ENCODE data around the gene PPP1R7. TPM values are rescaled to one million over a fixed set of nuclear protein-coding genes. Genes with fewer than 3 reads are reported as not detected.

PPP1R7 gene
- polyA plus RNA-seq, 3 donors, result 54.9 to 102 (median 84.4) TPM

DNA sequence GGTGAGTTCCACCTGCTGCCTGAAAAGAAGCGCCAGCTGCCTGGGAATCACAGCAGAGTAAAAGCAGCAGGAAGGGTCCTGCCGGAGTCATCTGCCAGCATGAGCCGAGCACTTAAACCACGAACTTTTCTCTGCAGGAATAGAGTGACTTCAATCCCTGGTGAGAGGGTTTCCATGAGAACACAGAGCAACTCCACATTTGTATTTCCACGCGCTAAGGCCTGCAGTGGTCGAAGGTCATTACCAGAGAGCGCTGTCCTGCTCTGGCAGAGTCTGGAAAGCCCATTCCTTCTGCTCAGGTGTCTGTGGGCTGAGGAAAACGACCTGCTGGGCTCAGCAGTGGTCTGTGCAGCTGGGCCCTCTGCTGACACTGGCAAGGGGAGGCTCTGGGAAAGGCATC, 7.7 kb upstream of the PPP1R7 start:
- Mint-ChIP-seq H3K4me1 (no peaks in the 10 kb centered on the region), H3K27me3 (ENCODE audit: low read depth in 3 of 3) (peaks cover 0 to 2% (median 1%) of the 10 kb centered on the region in 3 donors), H3K36me3 (peaks cover 18 to 26% of the 10 kb centered on the region in 2 donors), H3K9me3 (no peaks in the 10 kb centered on the region), H3K27ac (no peak overlapping the region), H3K4me3 (no peak overlapping the region)
- 87% methylated on average over 9 of the region's 9 CpGs for WGBS (ENCODE audit: insufficient coverage)
- Histone ChIP-seq H3K4me3 (replicated peaks in 1 of 3; ENCODE audit: low read depth in 2 of 3, low read length in 3 of 3) (no peak overlapping the region), H3K4me2 (replicated peaks; ENCODE audit: extremely low read depth, low read length, poor library complexity, severe bottlenecking) (no peak overlapping the region), H3K27me3 (ENCODE audit: control insufficient read depth in 2 of 2, insufficient read depth in 2 of 2, low read length in 2 of 2) (no peaks in the 10 kb centered on the region), H3K79me2 (ENCODE audit: insufficient read depth, low read length) (no peaks in the 10 kb centered on the region), H2AFZ (ENCODE audit: insufficient read depth, low read depth, low read length, poor library complexity, severe bottlenecking) (no peak overlapping the region), H3K36me3 (replicated peaks in 1 of 2; ENCODE audit: control insufficient read depth in 1 of 2, insufficient read depth in 2 of 2, low read length in 2 of 2) (peaks cover 5 to 34% of the 10 kb centered on the region in 2 donors), H3K9me3 (replicated peaks in 1 of 2; ENCODE audit: control insufficient read depth in 1 of 2, insufficient read depth in 1 of 2, low read length in 2 of 2) (no peaks in the 10 kb centered on the region), H3K9ac (ENCODE audit: insufficient read depth, low read length, poor library complexity, severe bottlenecking) (no peak overlapping the region), H3K4me1 (ENCODE audit: control insufficient read depth in 1 of 2, insufficient read depth in 2 of 2, low read length in 2 of 2) (no peaks in the 10 kb centered on the region), H4K20me1 (ENCODE audit: insufficient read depth, low read length) (no peaks in the 10 kb centered on the region), H3K27ac (ENCODE audit: low read depth in 1 of 2, low read length in 2 of 2) (no peak overlapping the region)
- DNase-seq, result no peak
- TF ChIP-seq, protein P1, sequence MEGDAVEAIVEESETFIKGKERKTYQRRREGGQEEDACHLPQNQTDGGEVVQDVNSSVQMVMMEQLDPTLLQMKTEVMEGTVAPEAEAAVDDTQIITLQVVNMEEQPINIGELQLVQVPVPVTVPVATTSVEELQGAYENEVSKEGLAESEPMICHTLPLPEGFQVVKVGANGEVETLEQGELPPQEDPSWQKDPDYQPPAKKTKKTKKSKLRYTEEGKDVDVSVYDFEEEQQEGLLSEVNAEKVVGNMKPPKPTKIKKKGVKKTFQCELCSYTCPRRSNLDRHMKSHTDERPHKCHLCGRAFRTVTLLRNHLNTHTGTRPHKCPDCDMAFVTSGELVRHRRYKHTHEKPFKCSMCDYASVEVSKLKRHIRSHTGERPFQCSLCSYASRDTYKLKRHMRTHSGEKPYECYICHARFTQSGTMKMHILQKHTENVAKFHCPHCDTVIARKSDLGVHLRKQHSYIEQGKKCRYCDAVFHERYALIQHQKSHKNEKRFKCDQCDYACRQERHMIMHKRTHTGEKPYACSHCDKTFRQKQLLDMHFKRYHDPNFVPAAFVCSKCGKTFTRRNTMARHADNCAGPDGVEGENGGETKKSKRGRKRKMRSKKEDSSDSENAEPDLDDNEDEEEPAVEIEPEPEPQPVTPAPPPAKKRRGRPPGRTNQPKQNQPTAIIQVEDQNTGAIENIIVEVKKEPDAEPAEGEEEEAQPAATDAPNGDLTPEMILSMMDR (IDR thresholded peaks at IDR 0.05), result no peak
- intact Hi-C loops (cut with micrococcal nuclease), result no loop called here

GRCh38 chr2:241146286-241146685, 4.0 kb upstream of the PPP1R7 start:
- Histone ChIP-seq H3K79me2 (ENCODE audit: insufficient read depth, low read length) (peaks cover 13% of the 10 kb centered on the region), H3K36me3 (replicated peaks in 1 of 2; ENCODE audit: control insufficient read depth in 1 of 2, insufficient read depth in 2 of 2, low read length in 2 of 2) (no peaks in the 10 kb centered on the region), H3K27ac (ENCODE audit: low read depth in 1 of 2, low read length in 2 of 2) (no peak overlapping the region), H2AFZ (ENCODE audit: insufficient read depth, low read depth, low read length, poor library complexity, severe bottlenecking) (no peak overlapping the region), H4K20me1 (ENCODE audit: insufficient read depth, low read length) (peaks cover 3% of the 10 kb centered on the region), H3K9ac (ENCODE audit: insufficient read depth, low read length, poor library complexity, severe bottlenecking) (no peak overlapping the region), H3K4me1 (ENCODE audit: control insufficient read depth in 1 of 2, insufficient read depth in 2 of 2, low read length in 2 of 2) (peaks cover 12 to 25% of the 10 kb centered on the region in 2 donors), H3K27me3 (ENCODE audit: control insufficient read depth in 2 of 2, insufficient read depth in 2 of 2, low read length in 2 of 2) (no peaks in the 10 kb centered on the region), H3K4me2 (replicated peaks; ENCODE audit: extremely low read depth, low read length, poor library complexity, severe bottlenecking) (no peak overlapping the region), H3K4me3 (replicated peaks in 1 of 3; ENCODE audit: low read depth in 2 of 3, low read length in 3 of 3) (no peak overlapping the region), H3K9me3 (replicated peaks in 1 of 2; ENCODE audit: control insufficient read depth in 1 of 2, insufficient read depth in 1 of 2, low read length in 2 of 2) (no peaks in the 10 kb centered on the region)
- DNase-seq, result no peak
- Mint-ChIP-seq H3K9me3 (no peaks in the 10 kb centered on the region), H3K4me1 (peaks cover 15% of the 10 kb centered on the region), H3K36me3 (peaks cover 10% of the 10 kb centered on the region in 2 donors), H3K27me3 (ENCODE audit: low read depth in 3 of 3) (peaks cover 0 to 8% (median 2%) of the 10 kb centered on the region in 3 donors), H3K27ac (no peak overlapping the region), H3K4me3 (no peak overlapping the region)
- TF ChIP-seq, protein P1 (IDR thresholded peaks at IDR 0.05), result no peak
- intact Hi-C loops (cut with micrococcal nuclease), result loop anchor here in 1 of 2 donors (5.0 kb wide), 1 partner anchor 211 kb away; the partner anchor contains the start of gene FARP2
- no CpG with 5 or more reads among the region's 4 CpGs for WGBS (ENCODE audit: insufficient coverage)
